Activated T-helper 1 cell treated with anti-CD3 and anti-CD28 coated beads, Interleukin-12 subunit alpha, Interleukin-12 subunit beta, Interleukin-2, Interleukin-4 antibody, amounts not matched to agents 30 ng/mL and 10 ng/mL and 1 ng/mL, durations not matched to agents 14 hours and 24 hours and 36 hours (primary cell): ENCODE results near the gene C1orf53. TPM values are rescaled to one million over a fixed set of nuclear protein-coding genes. Genes with fewer than 3 reads are reported as not detected.
A peak's percentile ranks its signal among the peaks of the same experiment; 100 is the strongest.

Experiments
- DNase-seq: peaks from one replicate; pipeline ENCODE4 v3.0.0; 2021; ENCODE audit warnings: low spot score
- H3K27ac Mint-ChIP-seq: one replicate; pipeline ENCODE4 v1.8.0; 2021; ENCODE audit warnings: mild to moderate bottlenecking, mixed read lengths
- H3K27me3 Mint-ChIP-seq: one replicate; pipeline ENCODE4 v1.8.0; 2022; ENCODE audit warnings: mild to moderate bottlenecking, moderate library complexity, mixed read lengths; ENCODE audit not compliant: insufficient read depth
- H3K36me3 Mint-ChIP-seq: one replicate; pipeline ENCODE4 v1.8.0; 2021; ENCODE audit warnings: low read depth, mixed read lengths
- H3K4me1 Mint-ChIP-seq: one replicate; pipeline ENCODE4 v1.8.0; 2021; ENCODE audit warnings: low read depth, mixed read lengths
- H3K4me3 Mint-ChIP-seq: one replicate; pipeline ENCODE4 v1.8.0; 2021; ENCODE audit warnings: mild to moderate bottlenecking, moderate library complexity, mixed read lengths
- H3K9me3 Mint-ChIP-seq: one replicate; pipeline ENCODE4 v1.8.0; 2021; ENCODE audit warnings: mixed read lengths
- intact Hi-C: fragments of 100-400 bp; cut with micrococcal nuclease; formaldehyde crosslinking; loops from one replicate; pipeline ENCODE4 v1.15.1; 2024
- total RNA-seq: library from RNA; stranded (reverse); gene quantifications from 2 replicates; pipeline ENCODE4 v1.2.3, GENCODE V29; 2022

Gene C1orf53
- total RNA-seq, 1 donor from 2014 or later = 1.3 TPM

- Mint-ChIP-seq H3K27ac (peak overlapping the region; percentile 80), H3K4me3 (peak overlapping the region; percentile 71), H3K4me1 (peaks cover 64% of the 10 kb centered on the region), H3K9me3 (no peaks in the 10 kb centered on the region), H3K27me3 (peaks cover 91% of the 10 kb centered on the region), H3K36me3 (peaks cover 4% of the 10 kb centered on the region)
- intact Hi-C loops = loop anchor here (2.0 to 10.0 kb wide), 3 partner anchors 17 to 525 kb away; partner anchors contain the start of gene C1orf53
- no peak for DNase-seq
Observed at GRCh38 chr1:197919346-197920066, 17.1 kb downstream of the C1orf53 start.

GRCh38 chr1:197920067-197920396 is 17.6 kb downstream of the C1orf53 start:
- Mint-ChIP-seq H3K4me3 (peak overlapping the region; percentile 37), H3K9me3 (no peaks in the 10 kb centered on the region), H3K27me3 (peaks cover 88% of the 10 kb centered on the region), H3K27ac (peak overlapping the region; percentile 65), H3K4me1 (peaks cover 64% of the 10 kb centered on the region), H3K36me3 (peaks cover 4% of the 10 kb centered on the region)
- intact Hi-C loops = loop anchor here (5.0 to 10.0 kb wide), 2 partner anchors 437 to 525 kb away; no protein-coding TSS in a partner anchor
- DNase-seq = no peak

DNA sequence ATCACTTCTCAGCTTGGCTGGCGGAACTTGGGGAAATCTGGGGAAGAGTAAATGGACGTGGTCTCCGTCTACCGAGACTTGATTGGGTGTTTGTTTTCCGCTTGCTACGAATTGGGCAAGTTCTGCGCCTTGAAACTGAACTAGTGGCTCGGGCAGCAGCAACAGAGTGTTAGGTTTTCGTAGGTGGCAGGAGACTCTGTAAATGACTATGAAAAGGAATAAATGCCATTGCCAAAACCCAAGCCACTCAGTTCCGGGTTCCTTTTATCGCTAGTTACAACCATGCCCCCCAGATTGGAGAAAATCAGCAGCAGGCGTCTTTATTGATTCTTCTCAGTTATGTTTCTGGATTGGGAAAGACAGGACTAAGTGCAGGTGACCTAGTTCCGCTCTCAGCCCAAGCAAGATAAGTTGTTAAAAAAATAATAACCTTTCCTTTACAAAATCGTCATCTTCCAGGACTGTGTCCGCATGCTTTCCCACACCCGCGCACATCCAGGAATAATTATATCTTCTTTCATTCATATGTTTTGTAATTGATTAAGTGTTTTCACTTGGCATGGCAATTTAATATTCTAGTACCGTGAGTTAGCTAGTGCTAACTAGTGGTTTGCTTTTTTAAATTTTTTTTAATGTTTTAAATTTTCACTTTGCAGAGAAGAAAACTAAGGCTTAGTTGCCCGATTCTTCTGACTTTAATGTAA is 18.1 kb downstream of the C1orf53 start:
- Mint-ChIP-seq H3K27ac (peak overlapping the region; percentile 65), H3K9me3 (no peaks in the 10 kb centered on the region), H3K36me3 (peaks cover 4% of the 10 kb centered on the region), H3K27me3 (peaks cover 87% of the 10 kb centered on the region), H3K4me1 (peaks cover 62% of the 10 kb centered on the region), H3K4me3 (peak overlapping the region; percentile 61)
- intact Hi-C loops = loop anchor here (5.0 to 10.0 kb wide), 2 partner anchors 437 to 526 kb away; no protein-coding TSS in a partner anchor
- DNase-seq = no peak

GRCh38 chr1:197921235-197922069 is 19.0 kb downstream of the C1orf53 start:
- peak overlapping the region; percentile 46 for H3K27ac Mint-ChIP-seq

DNA sequence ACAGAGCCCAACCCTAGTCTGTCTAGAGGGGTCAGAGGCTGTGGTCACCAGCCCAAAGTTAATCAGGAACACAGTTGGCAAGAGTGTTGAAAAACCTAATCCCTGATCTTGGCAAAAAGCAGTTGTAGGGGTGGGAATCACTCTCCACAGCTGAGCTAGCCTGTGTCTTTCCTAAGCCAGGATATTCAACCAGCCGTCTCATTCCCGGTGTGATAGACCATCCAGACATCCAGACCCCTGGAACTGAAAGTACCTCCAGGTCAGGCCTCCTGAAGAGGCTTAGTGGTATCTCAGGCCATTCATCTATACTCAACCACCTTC is 19.6 kb downstream of the C1orf53 start:
- intact Hi-C loops = loop anchor here (5.0 to 10.0 kb wide), 2 partner anchors 435 to 527 kb away; no protein-coding TSS in a partner anchor
- Mint-ChIP-seq H3K4me3 (no peak overlapping the region), H3K9me3 (no peaks in the 10 kb centered on the region), H3K27me3 (peaks cover 87% of the 10 kb centered on the region), H3K36me3 (peaks cover 4% of the 10 kb centered on the region), H3K27ac (no peak overlapping the region), H3K4me1 (peaks cover 48% of the 10 kb centered on the region)
- no peak for DNase-seq

More at GRCh38 chr1:197921235-197922069, 19.0 kb downstream of the C1orf53 start:
- H3K9me3 Mint-ChIP-seq = no peaks in the 10 kb centered on the region
- intact Hi-C loops = loop anchor here (5.0 to 10.0 kb wide), 2 partner anchors 436 to 527 kb away; no protein-coding TSS in a partner anchor
- peaks cover 53% of the 10 kb centered on the region for H3K4me1 Mint-ChIP-seq
- peaks cover 87% of the 10 kb centered on the region for H3K27me3 Mint-ChIP-seq
- no peak for DNase-seq
- no peak overlapping the region for H3K4me3 Mint-ChIP-seq
- H3K36me3 Mint-ChIP-seq = peaks cover 4% of the 10 kb centered on the region

GRCh38 chr1:197923038-197923437 is 20.6 kb downstream of the C1orf53 start:
- peaks cover 37% of the 10 kb centered on the region for H3K4me1 Mint-ChIP-seq
- H3K27me3 Mint-ChIP-seq = peaks cover 87% of the 10 kb centered on the region
- no peak for DNase-seq
- H3K27ac Mint-ChIP-seq = no peak overlapping the region
- H3K4me3 Mint-ChIP-seq = no peak overlapping the region
- intact Hi-C loops = loop anchor here (5.0 to 10.0 kb wide), 2 partner anchors 434 to 528 kb away; no protein-coding TSS in a partner anchor
- H3K9me3 Mint-ChIP-seq = no peaks in the 10 kb centered on the region
- peaks cover 4% of the 10 kb centered on the region for H3K36me3 Mint-ChIP-seq

DNA sequence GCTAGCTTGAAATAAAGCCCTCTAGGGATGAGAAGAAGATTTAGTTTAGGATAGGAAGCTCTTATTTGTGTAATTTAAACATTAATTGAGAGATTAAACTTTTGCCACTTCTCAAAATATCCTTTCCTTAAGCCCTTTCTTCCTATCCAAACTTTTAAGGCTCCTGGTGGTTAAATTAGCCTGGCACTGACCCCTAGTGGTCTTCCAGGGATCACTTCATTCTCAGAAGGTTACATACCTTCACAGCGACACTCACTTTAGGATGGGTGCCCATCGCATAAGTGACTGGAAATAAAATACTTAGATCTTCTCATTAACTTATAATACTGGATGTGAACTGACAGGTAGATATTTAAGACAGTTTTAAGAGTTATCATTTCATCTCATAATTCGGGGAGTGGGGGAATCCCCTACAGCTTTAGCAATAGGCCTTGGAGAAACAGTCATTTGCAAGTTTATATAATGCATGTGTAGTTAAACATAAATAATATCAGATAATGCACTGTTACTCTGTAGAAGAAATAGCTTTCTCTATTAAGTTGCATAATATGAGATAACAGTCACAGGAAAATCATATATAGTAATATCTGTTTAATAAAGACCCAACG is 22.2 kb downstream of the C1orf53 start:
- Mint-ChIP-seq H3K27me3 (peaks cover 83% of the 10 kb centered on the region), H3K9me3 (no peaks in the 10 kb centered on the region), H3K4me1 (peaks cover 22% of the 10 kb centered on the region), H3K4me3 (no peak overlapping the region), H3K36me3 (peaks cover 2% of the 10 kb centered on the region), H3K27ac (no peak overlapping the region)
- DNase-seq = no peak
- intact Hi-C loops = loop anchor here (1.0 to 10.0 kb wide), 7 partner anchors 56 to 530 kb away; partner anchors contain the start of gene NEK7

DNA sequence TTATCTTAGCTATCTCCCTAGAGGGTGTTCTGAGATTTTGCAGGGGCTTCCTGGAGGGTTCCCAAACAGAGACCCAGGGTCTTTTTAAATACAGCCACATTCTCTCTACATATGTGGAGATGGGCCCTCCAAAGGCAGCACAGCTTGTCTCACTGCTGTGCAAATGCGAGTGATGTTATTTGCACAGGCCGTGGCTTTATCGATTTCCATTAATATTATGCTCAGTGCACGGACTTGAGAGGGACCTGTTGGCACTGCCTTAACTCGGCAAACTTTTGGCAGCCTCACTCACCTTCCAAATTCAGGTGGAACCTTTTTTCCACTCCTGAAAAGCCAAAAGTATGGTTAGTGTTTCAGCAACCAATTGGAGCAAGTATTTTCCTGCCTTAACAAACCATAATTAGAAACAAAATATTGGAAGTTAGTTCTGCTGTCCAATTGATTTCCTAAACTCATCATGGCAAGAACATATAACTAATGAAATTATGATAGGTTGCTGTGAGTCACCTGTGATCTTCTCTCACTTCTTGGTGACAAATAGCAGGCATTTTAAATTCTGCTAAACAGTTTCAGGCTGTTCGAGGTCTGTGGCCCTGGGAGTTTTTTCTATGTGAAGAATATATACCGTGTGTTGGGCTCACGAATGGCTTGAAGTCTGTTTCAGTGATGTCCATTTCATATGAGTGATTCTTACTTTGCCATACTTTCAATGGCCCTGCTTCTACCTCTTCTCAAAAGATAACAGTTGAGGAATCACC is 25.7 kb downstream of the C1orf53 start:
- no peaks in the 10 kb centered on the region for H3K9me3 Mint-ChIP-seq
- no peak overlapping the region for H3K27ac Mint-ChIP-seq
- DNase-seq = no peak
- H3K4me1 Mint-ChIP-seq = no peaks in the 10 kb centered on the region
- H3K36me3 Mint-ChIP-seq = no peaks in the 10 kb centered on the region
- H3K27me3 Mint-ChIP-seq = peaks cover 73% of the 10 kb centered on the region
- intact Hi-C loops = loop anchor here (10.0 kb wide), 1 partner anchor 533 kb away; no protein-coding TSS in a partner anchor
- peak overlapping the region; percentile 70 for H3K4me3 Mint-ChIP-seq

DNA sequence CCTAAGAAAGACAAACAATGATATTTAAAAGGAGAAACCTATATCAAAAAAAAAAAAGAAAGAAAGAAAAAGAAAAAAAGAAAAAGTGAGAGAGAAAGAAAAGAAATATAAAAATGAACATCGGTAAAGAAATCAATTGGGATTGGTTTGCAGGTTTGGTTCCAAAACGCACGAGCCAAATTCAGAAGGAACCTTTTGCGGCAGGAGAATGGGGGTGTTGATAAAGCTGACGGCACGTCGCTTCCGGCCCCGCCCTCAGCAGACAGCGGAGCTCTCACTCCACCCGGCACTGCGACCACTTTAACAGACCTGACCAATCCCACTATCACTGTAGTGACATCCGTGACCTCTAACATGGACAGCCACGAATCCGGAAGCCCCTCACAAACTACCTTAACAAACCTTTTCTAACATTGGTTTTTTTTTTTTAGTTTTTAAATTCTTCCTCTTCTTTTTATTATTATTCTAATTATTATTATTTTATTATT is 26.5 kb downstream of the C1orf53 start:
- intact Hi-C loops = loop anchor here (10.0 kb wide), 1 partner anchor 534 kb away; no protein-coding TSS in a partner anchor
- Mint-ChIP-seq H3K4me1 (no peaks in the 10 kb centered on the region), H3K4me3 (peak overlapping the region; percentile 70), H3K27me3 (peaks cover 79% of the 10 kb centered on the region), H3K36me3 (no peaks in the 10 kb centered on the region), H3K9me3 (no peaks in the 10 kb centered on the region), H3K27ac (no peak overlapping the region)
- DNase-seq = no peak

- H3K36me3 Mint-ChIP-seq = no peaks in the 10 kb centered on the region
- no peak overlapping the region for H3K27ac Mint-ChIP-seq
- no peaks in the 10 kb centered on the region for H3K4me1 Mint-ChIP-seq
- H3K27me3 Mint-ChIP-seq = peaks cover 51% of the 10 kb centered on the region
- H3K9me3 Mint-ChIP-seq = no peaks in the 10 kb centered on the region
- intact Hi-C loops = no loop called here
- no peak for DNase-seq
- H3K4me3 Mint-ChIP-seq = no peak overlapping the region
Observed at GRCh38 chr1:197933016-197933415, 30.6 kb downstream of the C1orf53 start.

- Mint-ChIP-seq H3K36me3 (no peaks in the 10 kb centered on the region), H3K9me3 (no peaks in the 10 kb centered on the region), H3K27me3 (peaks cover 45% of the 10 kb centered on the region), H3K4me3 (no peak overlapping the region), H3K4me1 (no peaks in the 10 kb centered on the region), H3K27ac (no peak overlapping the region)
- DNase-seq = no peak
- intact Hi-C loops = no loop called here
Observed at GRCh38 chr1:197933647-197934046, 31.2 kb downstream of the C1orf53 start.
